Tibial nerve (tissue), 4 donors: Measurements from ENCODE around the gene C1orf105.

Experiments used
- EP300 ChIP-seq, 2 donors: sonication (generic); formaldehyde crosslinking; IDR thresholded peaks; one replicate each; pipeline ENCODE4 v1.6.1; 2017; ENCODE audit warnings: antibody characterized with exemption in 2 of 2, mild to moderate bottlenecking in 1 of 2
- POLR2A ChIP-seq, 2 donors: fragments of 450-650 bp; IDR thresholded peaks; one replicate each; pipeline ENCODE4 v1.6.1; 2017; ENCODE audit warnings: antibody characterized with exemption in 2 of 2, mild to moderate bottlenecking in 2 of 2, moderate library complexity in 2 of 2
- TF ChIP-seq, protein P1 (sequence below), 5 experiments: fragments of 200-600 bp in 3 of 5; fragments of 450-650 bp in 2 of 5; sonication (generic) in 3 of 5; IDR thresholded peaks; one replicate each; pipeline ENCODE4 v1.5.1; 2016 to 2019; ENCODE audit warnings: antibody characterized with exemption in 5 of 5, mild to moderate bottlenecking in 3 of 5, moderate library complexity in 2 of 5

GRCh38 chr1:172406968-172407367, 13.5 kb upstream of the C1orf105 start:
- TF ChIP-seq, protein P1, sequence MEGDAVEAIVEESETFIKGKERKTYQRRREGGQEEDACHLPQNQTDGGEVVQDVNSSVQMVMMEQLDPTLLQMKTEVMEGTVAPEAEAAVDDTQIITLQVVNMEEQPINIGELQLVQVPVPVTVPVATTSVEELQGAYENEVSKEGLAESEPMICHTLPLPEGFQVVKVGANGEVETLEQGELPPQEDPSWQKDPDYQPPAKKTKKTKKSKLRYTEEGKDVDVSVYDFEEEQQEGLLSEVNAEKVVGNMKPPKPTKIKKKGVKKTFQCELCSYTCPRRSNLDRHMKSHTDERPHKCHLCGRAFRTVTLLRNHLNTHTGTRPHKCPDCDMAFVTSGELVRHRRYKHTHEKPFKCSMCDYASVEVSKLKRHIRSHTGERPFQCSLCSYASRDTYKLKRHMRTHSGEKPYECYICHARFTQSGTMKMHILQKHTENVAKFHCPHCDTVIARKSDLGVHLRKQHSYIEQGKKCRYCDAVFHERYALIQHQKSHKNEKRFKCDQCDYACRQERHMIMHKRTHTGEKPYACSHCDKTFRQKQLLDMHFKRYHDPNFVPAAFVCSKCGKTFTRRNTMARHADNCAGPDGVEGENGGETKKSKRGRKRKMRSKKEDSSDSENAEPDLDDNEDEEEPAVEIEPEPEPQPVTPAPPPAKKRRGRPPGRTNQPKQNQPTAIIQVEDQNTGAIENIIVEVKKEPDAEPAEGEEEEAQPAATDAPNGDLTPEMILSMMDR (IDR thresholded peaks at IDR 0.05), result no peak
- TF ChIP-seq POLR2A (IDR thresholded peaks at IDR 0.05) (no peak), EP300 (IDR thresholded peaks at IDR 0.05) (no peak)
